NCI-H1048 (cell line): ENCODE data around the gene MTOR.
"Not testable (repeated sequence)": the region's sequence is repeated elsewhere in the genome, so short reads cannot be mapped to it uniquely, and the experiment has no call there.

Source experiments
- DNase-seq: peaks from one replicate; lab custom pipeline; 2025; lab: John Stamatoyannopoulos, UW

MTOR gene

DNA sequence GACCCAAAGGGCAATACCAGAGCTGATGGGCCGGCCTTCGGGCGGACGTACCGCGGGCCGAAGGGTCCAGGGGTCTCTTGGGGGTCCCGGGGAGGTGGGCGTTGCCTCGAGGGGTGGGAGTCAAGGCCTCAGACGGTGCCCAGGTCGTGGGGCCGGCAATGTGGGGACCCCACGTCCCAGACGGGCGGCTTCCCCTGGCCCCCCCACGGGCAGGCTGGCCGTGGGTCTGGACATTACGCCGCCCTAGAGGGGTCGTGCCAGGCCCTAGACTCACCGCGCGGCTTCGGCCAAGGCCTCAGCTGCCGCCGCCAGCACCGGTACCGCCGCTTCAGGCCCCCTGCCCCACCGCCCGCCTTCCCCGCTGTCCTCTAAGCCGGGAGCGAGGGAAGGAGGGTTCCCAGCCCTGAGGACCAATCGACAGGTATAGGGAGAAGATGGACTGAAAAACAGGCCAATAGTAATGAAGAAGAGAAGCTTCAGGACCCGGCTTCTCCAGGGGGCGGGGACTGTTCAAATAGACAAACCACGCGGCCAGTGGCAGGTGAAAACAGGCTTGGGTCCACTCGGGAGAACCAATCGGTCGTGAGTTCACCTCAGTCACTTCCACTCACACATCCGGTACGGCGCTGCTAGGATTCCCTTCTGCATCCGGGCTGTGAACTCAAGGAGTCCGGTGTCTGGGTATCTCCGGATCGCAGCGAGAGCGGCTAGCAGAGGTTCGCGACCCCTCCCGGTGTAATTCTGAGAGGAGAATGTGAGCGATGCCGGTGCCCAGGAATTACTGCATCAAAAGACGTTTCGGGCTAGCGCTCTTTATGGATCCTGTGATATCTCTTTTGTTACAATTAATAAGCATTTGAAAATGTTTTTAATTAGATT, at the start of gene MTOR:
Gene MTOR (minus strand): TSS at position 381 of the 879 bp plus-strand sequence. CDS start 3,142 bp downstream, outside the sequence.
- DNase-seq: peak; percentile 97

DNA sequence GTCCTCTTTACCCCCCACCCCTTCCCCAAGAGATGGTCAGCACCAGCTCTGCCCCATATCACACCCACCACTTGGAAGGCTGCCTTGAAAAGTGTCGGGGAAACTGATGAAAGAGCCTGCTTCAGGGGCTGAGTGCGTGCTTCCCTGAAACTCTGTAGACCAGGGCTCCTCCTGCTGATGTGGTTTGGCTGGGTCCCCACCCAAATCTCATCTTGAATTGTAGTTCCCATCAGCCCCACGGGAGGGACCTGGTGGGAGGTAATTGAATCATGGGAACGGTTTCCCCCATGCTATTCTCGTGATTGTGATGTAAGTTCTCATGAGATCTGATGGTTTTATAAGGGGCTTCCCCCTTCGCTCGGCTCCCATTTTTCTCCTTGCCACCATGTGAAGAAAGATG, 47.0 kb upstream of the MTOR start:
- no peak for DNase-seq

DNA sequence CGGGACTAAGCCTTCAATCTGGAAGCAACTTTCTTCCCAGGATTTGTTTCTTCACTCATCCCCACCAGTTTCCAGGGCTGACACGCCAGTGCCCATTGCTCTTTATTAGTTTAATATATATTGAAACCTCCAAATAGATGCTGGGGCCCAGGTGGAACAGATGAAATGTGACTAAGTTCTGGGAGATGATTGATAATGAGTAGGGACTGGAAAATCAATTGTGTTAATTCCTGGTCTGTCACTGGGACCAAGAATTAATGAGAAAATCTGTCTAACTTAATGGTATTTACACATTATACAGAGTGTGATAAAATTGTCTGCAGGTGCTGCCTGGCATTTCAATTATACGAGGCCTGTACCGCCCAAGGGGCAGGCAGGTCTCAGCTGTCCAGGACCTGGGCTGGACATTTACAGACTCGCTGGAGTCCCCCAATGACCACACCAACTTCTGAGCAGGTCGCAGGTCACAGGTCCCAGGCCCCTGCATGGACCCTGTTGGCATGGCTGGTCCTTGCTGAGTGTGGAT, 46.4 kb upstream of the MTOR start:
- no peak for DNase-seq

DNA sequence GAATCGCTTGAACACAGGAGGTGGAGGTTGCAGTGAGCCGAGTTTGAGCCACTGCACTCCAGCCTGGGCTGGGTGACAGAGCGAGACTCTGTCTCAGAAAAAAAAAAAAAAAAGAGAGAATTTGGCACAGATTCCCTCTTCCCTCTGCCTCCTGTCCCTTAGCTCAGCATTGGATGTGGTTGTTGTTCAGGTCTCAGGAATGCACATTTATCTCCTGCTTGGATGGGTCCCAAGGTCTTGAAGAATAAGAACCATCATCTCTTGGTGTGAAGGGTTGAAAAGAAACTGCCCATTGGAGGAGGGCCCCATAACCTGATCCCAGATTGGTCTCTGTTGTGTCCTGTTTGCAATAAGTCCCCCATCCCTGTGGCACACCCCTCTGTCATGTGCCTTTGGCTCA, 45.5 kb upstream of the MTOR start:
- no peak for DNase-seq

DNA sequence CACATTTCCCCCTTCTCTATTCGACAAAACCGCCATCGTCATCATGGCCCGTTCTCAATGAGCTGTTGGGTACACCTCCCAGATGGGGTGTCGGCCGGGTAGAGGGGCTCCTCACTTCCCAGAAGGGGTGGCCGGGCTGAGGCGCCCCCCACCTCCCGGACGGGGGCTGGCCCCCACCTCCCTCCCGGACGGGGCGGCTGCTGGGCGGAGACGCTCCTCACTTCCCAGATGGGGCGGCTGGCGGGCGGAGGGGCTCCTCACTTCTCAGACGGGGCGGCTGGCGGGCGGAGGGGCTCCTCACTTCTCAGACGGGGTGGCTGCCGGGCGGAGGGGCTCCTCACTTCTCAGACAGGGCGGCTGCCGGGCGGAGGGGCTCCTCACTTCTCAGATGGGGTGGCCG, 43.2 kb upstream of the MTOR start:
- DNase-seq: not testable (repeated sequence)

DNA sequence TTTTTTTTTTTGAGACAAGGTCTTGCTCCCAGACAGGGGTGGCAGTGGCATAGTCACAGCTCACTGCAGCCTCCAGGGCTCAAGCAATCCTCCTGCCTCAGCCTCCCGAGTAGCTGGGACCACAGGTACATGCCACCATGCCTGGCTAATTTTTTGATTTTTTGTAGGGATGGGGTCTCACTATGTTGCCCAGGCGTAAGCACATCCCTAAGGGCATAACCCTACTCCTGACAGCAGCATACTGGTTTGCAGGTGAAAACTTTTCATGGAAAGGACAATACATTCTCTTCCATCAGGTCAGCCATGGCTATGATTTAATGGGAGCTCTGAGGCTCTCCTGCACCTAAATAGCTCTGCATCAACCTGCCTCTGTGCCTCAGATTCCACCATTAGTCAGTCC, 40.0 kb upstream of the MTOR start:
- no peak for DNase-seq

DNA sequence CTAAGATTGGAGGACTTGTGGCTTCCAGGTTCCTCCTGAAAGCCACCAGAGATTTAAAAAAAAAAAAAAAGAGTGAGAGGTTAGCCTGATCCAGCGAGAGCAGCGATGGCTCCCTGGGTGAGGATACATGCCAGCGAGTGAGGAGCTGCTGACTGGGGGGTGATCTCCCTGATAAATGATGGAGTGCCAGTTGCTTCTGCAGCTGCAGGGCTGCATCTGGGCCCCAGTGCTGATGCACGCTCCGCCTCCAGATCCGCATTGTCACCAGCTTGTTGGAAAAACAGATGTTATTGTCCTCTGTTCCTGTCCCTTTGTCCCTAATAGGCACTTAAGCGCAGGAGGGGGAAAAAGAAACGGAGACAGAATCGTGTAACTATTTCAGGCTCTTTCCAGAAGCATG, 39.2 kb upstream of the MTOR start:
- no peak for DNase-seq

DNA sequence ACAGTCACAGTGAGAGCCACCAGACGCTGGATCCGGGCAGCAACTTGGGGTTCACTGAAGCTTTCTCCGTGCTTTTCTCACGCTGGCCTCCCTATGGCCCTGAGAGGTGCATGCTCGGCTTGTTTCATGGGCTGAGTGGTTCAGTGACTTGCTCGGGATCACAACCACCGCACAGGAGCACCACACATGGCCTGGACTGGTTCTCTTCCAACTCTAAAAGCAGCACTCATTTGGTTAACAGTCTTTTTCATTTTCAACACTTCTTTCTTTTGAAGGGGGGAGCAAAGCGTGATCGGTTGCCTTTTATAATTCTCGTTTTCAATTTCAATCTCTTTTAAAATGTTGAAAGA, 36.8 kb upstream of the MTOR start:
- no peak for DNase-seq

DNA sequence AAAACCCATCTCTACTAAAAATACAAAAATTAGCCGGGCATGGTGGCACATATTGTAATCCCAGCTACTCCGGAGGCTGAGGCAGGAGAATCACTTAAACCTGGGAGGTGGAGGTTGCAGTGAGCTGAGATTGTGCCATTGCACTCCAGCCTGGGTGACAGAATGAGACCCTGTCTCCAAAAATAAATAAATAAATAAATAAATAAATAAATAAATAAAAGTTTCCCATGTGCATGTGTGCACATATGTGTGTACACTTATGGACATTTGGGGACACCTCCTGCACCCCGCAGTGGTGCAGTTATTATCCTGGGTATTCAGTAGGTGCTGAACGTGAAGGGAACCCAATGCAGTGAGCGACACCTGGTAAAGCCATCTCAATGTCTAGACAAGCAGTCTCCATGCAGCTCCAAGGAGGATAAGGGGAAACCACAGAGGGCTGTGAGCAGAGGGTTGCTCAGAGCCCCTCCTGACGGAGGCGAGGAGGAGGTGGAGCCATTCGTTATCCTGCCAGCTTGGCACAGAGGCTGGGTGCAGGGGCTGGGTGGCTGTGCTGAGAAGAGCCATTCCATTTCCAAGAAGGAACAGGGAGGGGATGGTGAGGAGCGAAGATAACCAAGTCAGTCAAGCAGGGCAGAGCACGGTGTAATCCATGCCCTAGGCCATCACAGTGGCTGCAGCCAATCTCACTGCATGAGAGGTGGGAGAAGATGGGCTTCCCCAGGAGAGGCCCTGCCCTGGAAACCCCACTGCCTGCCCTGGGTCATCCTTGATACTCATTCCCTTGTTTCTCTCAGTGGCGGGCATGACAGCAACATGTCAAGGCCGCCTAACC, 36.3 kb upstream of the MTOR start:
- no peak for DNase-seq

DNA sequence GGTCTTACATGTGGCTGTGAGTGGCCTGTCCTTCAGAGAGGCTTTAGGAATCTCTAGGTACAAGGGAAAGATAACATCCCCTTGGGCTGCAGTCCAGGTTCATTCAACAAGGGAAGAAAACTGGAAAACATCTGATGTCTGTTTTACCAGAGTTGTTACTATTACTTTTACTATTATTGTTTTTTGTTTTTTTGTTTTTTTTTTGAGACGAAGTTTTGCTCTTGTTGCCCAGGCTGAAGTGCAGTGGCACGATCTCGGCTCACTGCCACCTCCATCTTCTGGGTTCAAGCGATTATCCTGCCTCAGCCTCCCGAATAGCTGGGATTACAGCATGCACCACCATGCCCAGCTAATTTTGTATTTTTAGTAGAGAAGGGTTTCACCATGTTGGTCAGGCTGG, 35.4 kb upstream of the MTOR start:
- not testable (repeated sequence) for DNase-seq

DNA sequence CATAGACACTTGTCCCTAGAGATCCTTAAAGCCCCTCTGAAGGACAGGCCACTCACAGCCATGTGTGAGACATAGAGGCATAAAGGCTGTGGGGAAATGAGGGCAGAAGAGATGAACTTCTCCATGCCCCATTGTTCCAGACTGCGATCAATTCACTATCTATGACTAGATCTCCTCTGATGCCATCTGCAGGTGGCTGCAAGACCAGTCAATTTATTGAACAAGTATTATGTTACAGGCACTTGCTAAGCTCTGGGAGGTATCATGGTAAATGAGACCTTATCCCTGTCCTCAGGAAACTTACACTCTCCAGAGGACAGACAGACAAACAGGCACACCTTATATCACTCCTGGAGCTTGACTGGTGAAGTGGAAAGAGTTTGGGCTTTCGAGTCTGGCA, 33.6 kb upstream of the MTOR start:
- DNase-seq: no peak

DNA sequence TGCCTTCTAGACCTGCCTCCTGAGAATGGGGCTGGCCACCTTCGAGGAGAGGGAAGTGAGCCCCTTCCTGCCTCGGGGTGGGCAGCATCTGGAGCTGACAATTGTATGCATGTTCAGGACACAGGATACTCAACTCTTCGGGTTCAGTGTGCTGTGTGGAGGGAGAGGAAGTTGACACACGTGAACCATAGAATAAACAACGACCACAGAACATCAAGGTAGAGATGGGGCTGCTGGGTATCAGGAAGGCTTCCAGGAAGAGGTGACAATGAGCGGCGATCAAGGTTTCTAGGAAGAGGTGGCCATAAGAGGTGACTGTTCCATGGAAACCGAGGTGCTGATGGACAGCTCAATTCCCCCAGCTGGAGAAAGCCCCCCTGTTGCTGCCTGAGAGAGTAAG, 32.6 kb upstream of the MTOR start:
- no peak for DNase-seq

DNA sequence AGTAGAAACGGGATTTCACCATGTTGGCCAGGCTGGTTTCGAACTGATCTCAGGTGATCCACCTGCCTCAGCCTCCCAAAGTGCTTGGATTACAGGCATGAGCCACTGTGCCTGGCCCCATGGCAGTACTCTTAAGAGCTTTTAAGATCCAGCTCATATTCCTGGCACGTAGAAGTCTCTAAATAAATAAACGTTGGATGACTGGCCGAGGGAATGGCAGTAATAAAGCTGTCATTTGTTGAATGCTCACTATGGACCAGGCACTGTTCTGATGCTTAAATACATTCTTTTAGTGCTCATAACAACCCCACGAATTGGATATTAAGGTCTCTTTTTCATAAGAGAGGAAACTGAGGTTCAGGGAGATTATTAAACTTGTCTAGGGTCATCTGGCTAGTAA, 31.5 kb upstream of the MTOR start:
- no peak for DNase-seq

DNA sequence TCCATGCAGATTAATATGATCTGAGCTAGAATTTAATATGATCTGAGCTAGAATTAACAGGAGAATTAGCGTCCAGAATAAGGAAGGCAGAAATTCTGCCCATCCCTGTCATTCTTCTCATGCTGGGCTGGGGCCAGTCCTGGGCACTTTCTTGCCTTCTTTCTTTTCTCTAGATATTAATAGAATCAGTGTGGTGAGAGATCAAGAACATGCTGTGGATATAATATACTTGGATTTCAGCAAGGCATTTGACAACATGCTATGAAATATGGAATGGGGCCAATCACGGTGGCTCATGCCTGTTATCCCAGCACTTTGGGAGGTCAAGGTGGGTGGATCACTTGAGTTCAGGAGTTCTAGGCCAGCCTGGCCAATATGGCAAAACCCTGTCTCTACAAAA, 28.7 kb upstream of the MTOR start:
- DNase-seq: no peak

DNA sequence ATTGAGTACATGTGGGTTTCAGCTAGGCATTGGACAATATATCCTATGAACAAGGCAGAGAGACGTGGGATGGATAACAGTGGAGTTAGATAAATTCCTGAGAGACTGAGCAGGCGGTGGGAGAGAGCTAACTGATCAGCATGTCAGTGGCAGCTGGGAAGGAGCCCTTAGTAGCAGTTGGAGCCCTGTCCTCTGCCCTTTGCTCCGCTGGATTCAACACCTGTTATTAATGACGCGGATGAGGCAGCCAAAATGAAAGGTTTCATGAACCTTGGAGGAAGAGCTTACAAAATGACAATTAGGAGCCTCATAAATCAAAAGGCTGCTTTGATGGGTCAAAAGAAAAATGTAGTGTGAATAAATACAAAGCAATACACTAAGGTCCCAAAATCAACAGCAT, 26.7 kb upstream of the MTOR start:
- DNase-seq: no peak

DNA sequence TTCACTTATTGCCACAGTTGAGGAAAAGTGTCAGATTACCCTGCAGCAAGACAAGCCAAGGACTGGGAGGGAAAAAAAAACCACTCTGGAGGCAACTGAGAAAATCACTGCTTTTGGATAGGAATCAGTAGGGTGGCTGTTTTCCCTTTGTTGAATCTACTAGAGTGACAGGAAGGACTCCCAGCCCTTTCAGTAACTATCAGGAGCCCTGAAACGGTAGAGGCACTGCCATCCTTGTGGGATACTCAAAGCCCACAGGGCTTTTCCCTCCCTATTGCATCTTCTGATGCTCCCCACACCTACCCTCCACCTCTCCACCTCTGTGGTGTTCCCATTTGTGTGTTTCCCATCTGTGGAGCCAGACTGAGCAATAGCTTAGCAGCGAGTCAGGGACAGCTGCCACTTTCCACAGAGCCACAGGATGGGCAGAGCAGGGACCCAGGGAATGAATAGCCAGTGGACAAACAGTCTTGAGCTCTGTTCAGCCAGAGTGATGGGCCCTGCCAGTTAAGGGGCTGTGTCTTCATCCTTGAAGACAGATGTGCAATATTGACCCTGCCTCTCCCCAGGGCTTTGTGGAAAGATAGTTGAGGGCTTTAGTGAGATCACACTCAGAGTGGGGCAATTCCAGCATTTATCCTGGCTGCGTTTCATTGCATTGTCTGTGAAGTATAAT, 24.5 kb upstream of the MTOR start:
- DNase-seq: no peak

DNA sequence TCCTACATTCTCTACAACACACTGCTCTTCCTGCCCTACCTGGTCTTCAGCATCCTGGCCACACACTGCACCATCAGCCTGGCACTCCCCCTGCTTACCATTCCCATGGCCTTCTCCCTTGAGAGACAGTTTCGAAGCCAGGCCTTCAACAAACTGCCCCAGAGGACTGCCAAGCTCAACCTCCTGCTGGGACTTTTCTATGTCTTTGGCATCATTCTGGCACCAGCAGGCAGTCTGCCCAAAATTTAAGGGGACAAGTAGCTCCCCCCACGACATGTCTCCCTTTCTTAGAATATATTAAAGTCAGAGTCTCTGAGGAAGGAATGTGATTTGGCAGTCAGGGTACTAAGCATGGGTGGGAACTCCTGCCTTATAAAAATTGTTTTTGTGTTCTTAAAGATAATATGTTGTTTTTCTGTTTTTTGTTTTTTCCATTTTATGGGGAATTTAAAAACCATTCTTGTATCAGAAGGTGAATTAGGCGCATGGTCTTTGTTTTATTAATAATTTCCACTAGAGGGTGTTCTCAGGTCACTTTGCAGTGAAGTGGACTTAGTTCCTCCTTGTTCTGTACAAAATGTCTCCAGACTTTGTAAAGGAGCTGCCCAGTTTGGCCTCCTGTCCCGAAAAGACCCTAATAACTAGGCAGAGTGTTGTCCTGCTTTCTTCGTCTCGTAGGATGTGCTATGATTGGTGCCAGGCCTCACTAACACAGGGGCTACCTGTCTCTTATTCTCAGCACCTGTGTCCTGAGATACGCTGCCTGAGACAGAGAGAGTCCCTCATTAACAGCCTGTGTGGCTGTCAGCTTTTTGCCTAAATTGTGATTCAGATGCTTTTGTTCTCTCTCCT, 23.8 kb upstream of the MTOR start:
- no peak for DNase-seq

DNA sequence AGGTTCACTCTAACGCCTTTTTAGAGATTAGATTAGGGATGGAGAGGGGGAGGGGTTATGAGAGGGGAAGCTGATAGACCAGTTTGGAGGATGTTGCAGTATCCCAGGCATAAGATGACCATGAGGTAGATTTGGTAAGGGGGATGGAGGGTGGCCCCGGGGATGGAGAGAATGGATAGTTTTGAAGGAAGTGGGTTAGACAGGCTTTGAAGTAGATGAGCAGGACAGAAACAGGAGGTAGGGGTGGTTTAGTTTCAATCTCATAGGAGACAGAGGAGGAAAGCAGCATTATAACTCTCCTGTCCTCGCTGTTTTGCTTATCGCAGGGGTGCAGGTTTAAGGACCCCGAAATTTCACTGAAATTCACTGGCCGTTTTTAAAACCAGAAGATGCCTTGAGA, 22.4 kb upstream of the MTOR start:
- no peak for DNase-seq

DNA sequence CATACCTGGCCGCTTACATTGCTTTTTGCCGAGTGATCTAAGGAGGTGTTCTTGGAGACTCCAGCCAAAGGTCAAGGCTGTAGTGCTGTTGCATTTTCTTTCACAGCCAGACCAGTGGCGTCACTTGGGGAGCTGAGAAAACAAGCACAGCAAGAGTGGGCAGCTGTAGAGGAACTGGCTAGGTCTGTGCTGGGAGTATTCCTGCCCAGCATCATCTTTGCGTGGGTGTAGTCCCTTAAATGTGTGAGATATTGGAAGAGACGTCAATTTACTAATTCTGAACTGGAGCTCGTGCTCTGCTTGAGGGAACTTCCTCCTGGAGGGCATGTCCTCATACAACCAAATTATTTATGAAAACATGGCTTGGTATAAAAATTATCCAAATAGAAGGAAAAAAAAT, 20.8 kb upstream of the MTOR start:
- no peak for DNase-seq

DNA sequence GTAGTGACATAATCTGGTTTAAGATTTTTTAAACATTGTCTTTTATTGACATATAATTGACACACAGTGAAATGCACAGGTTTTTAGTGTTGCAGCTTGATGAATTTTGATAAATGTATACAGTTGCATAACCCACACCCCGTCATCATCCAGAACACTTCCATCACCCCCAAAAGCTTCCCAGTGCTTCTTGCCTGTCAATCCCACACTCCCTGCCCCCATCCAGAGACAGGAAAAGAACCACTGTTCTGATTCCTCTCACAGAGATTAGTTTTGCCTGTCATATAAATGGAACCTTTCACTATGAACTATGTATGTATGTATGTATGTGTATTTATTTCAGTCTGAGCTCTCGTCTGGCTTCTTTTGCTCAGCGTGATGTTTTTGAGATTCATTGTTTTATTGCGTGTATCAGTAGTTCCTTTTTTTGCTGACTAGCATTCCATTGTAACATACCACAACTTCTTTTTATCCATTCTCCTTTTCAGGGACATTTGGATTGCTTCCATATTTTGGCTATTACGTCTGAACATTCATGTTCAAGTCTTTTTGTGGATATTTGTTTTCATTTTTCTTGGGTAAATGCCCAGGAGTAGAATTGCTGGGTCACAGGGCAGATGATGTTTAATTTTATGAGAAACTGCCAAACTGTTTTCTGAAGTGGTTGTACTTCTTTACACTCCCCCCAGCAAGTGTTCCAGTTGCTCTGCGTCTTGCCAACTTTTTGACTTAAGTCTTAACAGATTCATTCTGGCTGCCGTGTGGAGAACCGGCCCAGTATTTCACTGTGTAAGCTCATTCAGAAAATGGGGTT, 19.4 kb upstream of the MTOR start:
- no peak for DNase-seq
